Large intestine (tissue), 3 donors: ENCODE measurements around the gene LY9. TPM values are rescaled to one million over a fixed set of nuclear protein-coding genes. Genes with fewer than 3 reads are reported as not detected.

Experiments used
- DNase-seq, 2 donors: peaks; one replicate each; pipeline versions ENCODE4 v3.0.0 to v3.0.0-alpha.2; 2013
- H3K27ac ChIP-seq: one replicate; pipeline ENCODE4 v1.5.1; 2013; ENCODE audit warnings: low read length
- H3K27me3 ChIP-seq: 2 replicates; pipeline ENCODE4 v1.6.1; 2013; ENCODE audit warnings: low read length; ENCODE audit not compliant: control insufficient read depth, insufficient read depth
- H3K36me3 ChIP-seq: 2 replicates; pipeline ENCODE4 v1.6.1; 2013; ENCODE audit warnings: low read length; ENCODE audit not compliant: control insufficient read depth, insufficient read depth
- H3K4me1 ChIP-seq: one replicate; pipeline ENCODE4 v1.6.1; 2013; ENCODE audit warnings: low read length; ENCODE audit not compliant: control insufficient read depth, insufficient read depth
- H3K4me3 ChIP-seq: one replicate; pipeline ENCODE4 v1.5.1; 2013; ENCODE audit warnings: low read length
- H3K9me3 ChIP-seq: one replicate; pipeline ENCODE4 v1.6.1; 2013; ENCODE audit warnings: mild to moderate bottlenecking, low read depth, low read length, moderate library complexity; ENCODE audit not compliant: control insufficient read depth
- WGBS: methylation state at CpG from one replicate; pipeline ENCODE4 v1.1.5; 2013; ENCODE audit warnings: low lambda C conversion rate; ENCODE audit not compliant: insufficient coverage; 5-methylcytosine and 5-hydroxymethylcytosine counted together
- polyA plus RNA-seq: library from polyadenylated mRNA; unstranded; fragments of 120-200 nt; gene quantifications from one replicate; pipeline ENCODE4 v1.2.1, GENCODE V29; 2013

The LY9 gene
- polyA plus RNA-seq, 1 donor, result 0.72 TPM

DNA sequence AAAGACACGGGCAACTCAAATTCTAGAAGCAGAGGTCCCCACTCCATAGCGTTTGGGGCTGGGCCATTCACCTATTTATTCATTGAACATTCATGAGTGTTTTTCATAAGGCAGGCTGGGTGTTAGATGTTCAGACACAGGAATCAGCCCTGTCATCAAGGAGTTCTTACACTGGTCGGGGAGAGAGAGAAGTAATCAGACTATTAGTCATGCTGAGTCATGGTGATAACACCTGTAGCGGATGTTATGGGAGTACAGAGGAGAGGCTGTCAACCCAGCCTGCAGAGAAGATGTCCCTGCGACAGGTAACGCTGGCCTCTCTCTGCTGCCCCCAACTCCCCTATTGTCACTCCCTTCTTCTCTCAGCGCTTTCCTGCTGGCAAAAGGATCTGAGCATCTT is 17.2 kb downstream of the LY9 start:
- peak; percentile 28 to 63 for DNase-seq
- Histone ChIP-seq H3K27ac (no peak overlapping the region), H3K27me3 (peaks cover 2% of the 10 kb centered on the region), H3K4me1 (no peaks in the 10 kb centered on the region), H3K9me3 (no peaks in the 10 kb centered on the region), H3K36me3 (no peaks in the 10 kb centered on the region), H3K4me3 (no peak overlapping the region)
- no CpG with 5 or more reads among the region's 7 CpGs for WGBS

DNA sequence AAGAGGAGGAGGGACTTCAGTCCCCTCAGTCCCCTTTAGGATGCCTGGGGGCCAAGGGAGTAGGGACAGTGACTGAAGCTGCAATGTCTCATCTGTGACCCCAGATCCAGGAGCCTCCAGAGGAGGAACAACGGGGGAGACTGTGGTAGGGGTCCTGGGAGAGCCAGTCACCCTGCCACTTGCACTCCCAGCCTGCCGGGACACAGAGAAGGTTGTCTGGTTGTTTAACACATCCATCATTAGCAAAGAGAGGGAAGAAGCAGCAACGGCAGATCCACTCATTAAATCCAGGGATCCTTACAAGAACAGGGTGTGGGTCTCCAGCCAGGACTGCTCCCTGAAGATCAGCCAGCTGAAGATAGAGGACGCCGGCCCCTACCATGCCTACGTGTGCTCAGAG is 18.3 kb downstream of the LY9 start:
- Histone ChIP-seq H3K27me3 (no peaks in the 10 kb centered on the region), H3K27ac (no peak overlapping the region), H3K4me3 (no peak overlapping the region), H3K4me1 (no peaks in the 10 kb centered on the region), H3K9me3 (no peaks in the 10 kb centered on the region), H3K36me3 (no peaks in the 10 kb centered on the region)
- no peak for DNase-seq
- no CpG with 5 or more reads among the region's 6 CpGs for WGBS

DNA sequence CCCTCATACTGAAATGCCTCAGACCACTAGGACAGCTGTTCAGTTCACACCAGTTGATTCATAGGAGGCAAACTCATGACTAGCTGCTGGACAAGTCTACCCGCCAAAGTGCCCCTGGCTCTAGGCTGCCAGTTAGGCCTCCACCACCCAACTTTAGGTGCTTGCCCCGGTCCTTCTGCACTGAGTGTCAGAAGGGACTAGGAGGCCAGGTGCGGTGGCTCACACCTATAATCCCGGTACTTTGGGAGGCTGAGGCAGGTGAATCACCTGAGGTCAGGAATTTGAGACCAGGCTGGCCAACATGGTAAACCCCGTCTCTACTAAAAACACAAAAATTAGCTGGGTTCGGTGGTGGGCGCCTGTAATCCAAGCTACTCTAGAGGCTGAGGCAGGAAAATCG is 18.9 kb downstream of the LY9 start:
- H3K27ac ChIP-seq, result no peak overlapping the region
- no peaks in the 10 kb centered on the region for H3K36me3 ChIP-seq
- no peaks in the 10 kb centered on the region for H3K27me3 ChIP-seq
- no CpG with 5 or more reads among the region's 8 CpGs for WGBS
- no peaks in the 10 kb centered on the region for H3K4me1 ChIP-seq
- H3K4me3 ChIP-seq, result no peak overlapping the region
- H3K9me3 ChIP-seq, result no peaks in the 10 kb centered on the region
- DNase-seq, result no peak

DNA sequence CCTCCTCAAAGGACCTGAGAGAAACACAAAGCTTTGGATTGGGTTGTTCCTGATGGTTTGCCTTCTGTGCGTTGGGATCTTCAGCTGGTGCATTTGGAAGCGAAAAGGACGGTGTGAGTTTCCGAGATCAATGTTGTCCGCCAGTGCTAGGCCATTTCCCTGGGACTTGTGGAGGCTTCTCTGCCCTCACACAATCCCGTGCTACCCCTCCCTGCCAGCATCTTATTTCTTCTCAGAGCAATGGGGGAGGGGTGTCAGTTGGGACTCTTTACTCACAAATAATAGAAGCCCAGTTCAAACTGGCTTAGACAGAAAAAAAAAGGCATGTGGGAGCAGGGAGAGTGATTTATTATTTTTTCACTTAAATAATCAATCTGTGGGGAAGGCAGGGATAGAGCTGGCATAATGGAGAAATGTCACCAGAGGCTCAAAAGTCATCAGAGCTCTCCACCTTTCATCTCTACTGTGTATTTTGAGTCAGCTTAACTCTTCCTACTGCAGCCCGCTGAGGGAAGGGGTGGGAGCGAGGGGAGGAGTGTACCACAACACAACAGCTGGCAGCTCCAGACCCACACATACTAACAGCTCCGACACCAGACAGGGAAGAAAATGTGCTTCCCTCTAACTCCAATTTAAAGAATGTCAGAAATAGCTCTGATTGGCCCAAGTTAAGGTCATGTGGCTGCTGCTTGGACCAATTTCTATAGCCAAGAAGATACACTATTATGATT is 22.4 kb downstream of the LY9 start:
- no peak overlapping the region for H3K4me3 ChIP-seq
- no peaks in the 10 kb centered on the region for H3K4me1 ChIP-seq
- no peak overlapping the region for H3K27ac ChIP-seq
- no peaks in the 10 kb centered on the region for H3K27me3 ChIP-seq
- no peaks in the 10 kb centered on the region for H3K36me3 ChIP-seq
- H3K9me3 ChIP-seq, result no peaks in the 10 kb centered on the region
- WGBS, result no CpG with 5 or more reads among the region's 9 CpGs
- no peak for DNase-seq

DNA sequence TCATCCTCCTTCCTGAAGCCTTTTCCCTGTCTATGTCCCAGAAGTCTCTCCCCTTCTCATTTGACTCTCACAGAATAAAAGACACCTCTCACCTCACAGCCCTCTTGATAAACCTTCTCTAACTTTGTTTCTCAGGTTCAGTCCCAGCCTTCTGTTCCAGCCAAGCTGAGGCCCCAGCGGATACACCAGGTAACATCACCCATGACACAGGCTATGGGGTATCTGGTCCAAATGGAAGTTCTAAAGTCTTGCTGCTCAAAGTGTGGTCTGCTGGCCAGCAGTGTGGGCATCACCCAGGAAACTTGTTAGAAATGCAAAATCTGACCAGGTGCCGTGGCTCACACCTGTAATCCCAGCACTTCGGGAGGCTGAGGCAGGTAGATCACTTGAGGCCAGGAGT is 23.2 kb downstream of the LY9 start:
- no CpG with 5 or more reads among the region's 3 CpGs for WGBS
- H3K9me3 ChIP-seq, result no peaks in the 10 kb centered on the region

GRCh38 chr1:160821627-160822026 is 25.7 kb downstream of the LY9 start:
- H3K27ac ChIP-seq, result no peak overlapping the region
- no peaks in the 10 kb centered on the region for H3K9me3 ChIP-seq
- H3K4me3 ChIP-seq, result no peak overlapping the region
- no peaks in the 10 kb centered on the region for H3K36me3 ChIP-seq
- 95% methylated on average over 3 of the region's 8 CpGs for WGBS
- DNase-seq, result no peak
- H3K27me3 ChIP-seq, result no peaks in the 10 kb centered on the region
- H3K4me1 ChIP-seq, result no peaks in the 10 kb centered on the region

More for the DNA sequence above, 23.2 kb downstream of the LY9 start:
- no peak overlapping the region for H3K27ac ChIP-seq
- H3K4me1 ChIP-seq, result no peaks in the 10 kb centered on the region
- no peak overlapping the region for H3K4me3 ChIP-seq
- DNase-seq, result no peak
- H3K27me3 ChIP-seq, result no peaks in the 10 kb centered on the region
- H3K36me3 ChIP-seq, result no peaks in the 10 kb centered on the region

GRCh38 chr1:160823296-160823695 is 27.3 kb downstream of the LY9 start:
- no CpG with 5 or more reads among the region's 3 CpGs for WGBS
- no peak for DNase-seq
- Histone ChIP-seq H3K4me3 (no peak overlapping the region), H3K36me3 (no peaks in the 10 kb centered on the region), H3K27me3 (no peaks in the 10 kb centered on the region), H3K9me3 (no peaks in the 10 kb centered on the region), H3K27ac (no peak overlapping the region), H3K4me1 (no peaks in the 10 kb centered on the region)

- Histone ChIP-seq H3K4me1 (no peaks in the 10 kb centered on the region), H3K9me3 (no peaks in the 10 kb centered on the region), H3K27me3 (no peaks in the 10 kb centered on the region), H3K4me3 (no peak overlapping the region), H3K27ac (no peak overlapping the region), H3K36me3 (no peaks in the 10 kb centered on the region)
- DNase-seq, result no peak
- no CpG with 5 or more reads among the region's 1 CpG for WGBS
These were observed 30.6 kb downstream of the LY9 start for GRCh38 chr1:160826546-160826945.

DNA sequence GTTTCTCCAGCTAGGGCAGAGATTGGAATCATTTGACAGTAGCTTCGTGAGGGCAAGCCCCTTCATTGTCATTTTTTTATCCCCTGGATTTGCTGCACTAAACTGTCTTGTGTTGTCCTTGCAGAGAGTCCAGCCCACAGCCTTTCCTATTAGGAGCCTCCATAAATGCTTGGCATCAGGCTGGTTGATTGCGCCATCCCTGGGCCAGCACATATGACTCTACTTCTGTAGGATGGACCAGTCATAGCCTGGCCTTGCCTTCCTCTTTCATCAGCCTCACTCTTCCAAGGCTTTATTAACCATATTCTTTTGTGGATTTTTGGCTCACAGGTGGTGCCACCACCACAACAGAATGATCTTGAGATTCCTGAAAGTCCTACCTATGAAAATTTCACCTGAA is 31.4 kb downstream of the LY9 start:
- no peaks in the 10 kb centered on the region for H3K9me3 ChIP-seq
- H3K36me3 ChIP-seq, result no peaks in the 10 kb centered on the region
- H3K4me3 ChIP-seq, result no peak overlapping the region
- DNase-seq, result no peak
- no CpG with 5 or more reads among the region's 2 CpGs for WGBS
- no peaks in the 10 kb centered on the region for H3K27me3 ChIP-seq
- no peaks in the 10 kb centered on the region for H3K4me1 ChIP-seq
- H3K27ac ChIP-seq, result no peak overlapping the region

DNA sequence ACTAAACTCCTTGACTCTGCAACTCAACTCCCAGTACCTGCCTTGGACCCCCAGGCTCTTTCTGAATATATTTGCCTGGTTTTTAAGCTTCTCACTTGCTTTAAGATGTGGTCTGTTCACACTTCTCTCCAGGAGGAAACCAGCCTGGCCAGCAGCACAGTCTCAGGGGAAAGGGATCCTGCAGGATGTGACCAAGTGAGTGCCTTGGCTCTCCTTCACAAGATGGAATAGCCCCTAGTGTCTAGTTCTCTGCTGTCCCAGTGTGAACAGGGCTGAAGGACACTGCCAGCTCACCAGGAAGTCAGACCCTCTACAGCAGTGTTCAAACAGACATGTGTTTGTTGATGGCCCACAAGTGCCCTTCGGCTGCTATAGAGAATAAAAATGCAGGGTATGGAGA is 33.8 kb downstream of the LY9 start:
- H3K4me3 ChIP-seq, result no peak overlapping the region
- WGBS, result 100% methylated on average over 1 of the region's 1 CpG
- H3K27me3 ChIP-seq, result no peaks in the 10 kb centered on the region
- H3K4me1 ChIP-seq, result no peaks in the 10 kb centered on the region
- H3K27ac ChIP-seq, result no peak overlapping the region
- H3K36me3 ChIP-seq, result no peaks in the 10 kb centered on the region
- no peaks in the 10 kb centered on the region for H3K9me3 ChIP-seq
- no peak for DNase-seq
